ENCODE data around the gene RGS9BP.
"Not testable (repeated sequence)": the region's sequence is repeated elsewhere in the genome, so short reads cannot be mapped to it uniquely, and the experiment has no call there.

GRCh38 chr19:32704006-32704405 lies 28.4 kb downstream of the RGS9BP start:
- not testable (repeated sequence) for TF ChIP-seq ISX (CRISPR knock-in tag; conservative IDR thresholded peaks at IDR 0.05); KLF16 (CRISPR knock-in tag; IDR thresholded peaks at IDR 0.05); NPAS2 (CRISPR knock-in tag; IDR thresholded peaks at IDR 0.05; ENCODE audit: borderline replicate concordance); KLF13 (CRISPR knock-in tag; IDR thresholded peaks at IDR 0.05); TAF1 (CRISPR knock-in tag; IDR thresholded peaks at IDR 0.05)

Data from HepG2 (cell line).